Astrocyte of the cerebellum (primary cell): Measurements from ENCODE around the gene ZMYND8.

Experiments
- DNase-seq: peaks from one replicate; pipeline ENCODE4 v3.0.0-alpha.2; 2011; ENCODE audit warnings: low read depth
- H3K4me3 ChIP-seq: 2 replicates; pipeline ENCODE4 v1.5.1; 2011; ENCODE audit warnings: mild to moderate bottlenecking, low read depth, low read length, moderate library complexity
- in situ Hi-C: cut with HindIII; loops from 2 replicates; pipeline ENCODE4 v1.10.0; 2017; ENCODE audit warnings: low sequenced_read_pairs
- TF ChIP-seq, protein P1 (sequence below): IDR thresholded peaks from 2 replicates; pipeline ENCODE4 v1.5.1; 2012; ENCODE audit warnings: low read length, low read depth, moderate library complexity, mild to moderate bottlenecking; ENCODE audit errors: missing control alignments

The ZMYND8 gene

DNA sequence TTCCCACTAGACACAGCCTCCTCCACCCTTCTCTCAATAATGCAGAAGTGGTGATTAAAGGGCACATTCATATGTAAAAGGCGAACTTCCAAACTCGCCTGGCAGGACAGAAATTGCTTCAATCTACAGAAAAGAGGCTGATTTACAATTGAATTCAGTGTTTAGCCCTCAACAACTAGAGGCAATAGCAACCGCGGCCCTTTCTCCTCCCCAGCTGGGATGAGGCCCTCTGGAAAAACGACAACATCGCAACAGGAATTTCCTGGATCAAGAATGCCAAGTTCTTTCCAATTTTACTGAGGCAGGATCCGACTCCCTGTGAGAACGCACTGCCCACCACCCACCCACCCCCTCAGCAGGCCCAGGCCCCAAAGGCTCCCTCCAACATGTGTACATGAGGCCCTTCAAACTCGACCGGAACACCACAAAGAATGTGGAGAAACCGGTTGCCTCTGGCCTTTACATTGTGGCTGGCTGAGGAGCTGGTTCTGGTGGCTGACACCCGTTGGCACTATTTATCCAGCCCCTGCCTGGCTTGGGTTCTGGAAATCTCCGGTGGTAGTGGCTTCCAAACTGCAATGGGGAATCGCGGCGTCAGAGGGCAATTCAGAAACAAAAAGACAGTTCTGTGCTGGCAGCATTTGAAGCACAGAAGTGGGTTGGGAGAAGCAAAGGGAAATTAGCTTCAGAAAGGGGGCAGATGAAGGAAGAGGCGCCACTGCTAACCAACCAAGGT, 36.8 kb downstream of the ZMYND8 start:
- TF ChIP-seq, protein P1, sequence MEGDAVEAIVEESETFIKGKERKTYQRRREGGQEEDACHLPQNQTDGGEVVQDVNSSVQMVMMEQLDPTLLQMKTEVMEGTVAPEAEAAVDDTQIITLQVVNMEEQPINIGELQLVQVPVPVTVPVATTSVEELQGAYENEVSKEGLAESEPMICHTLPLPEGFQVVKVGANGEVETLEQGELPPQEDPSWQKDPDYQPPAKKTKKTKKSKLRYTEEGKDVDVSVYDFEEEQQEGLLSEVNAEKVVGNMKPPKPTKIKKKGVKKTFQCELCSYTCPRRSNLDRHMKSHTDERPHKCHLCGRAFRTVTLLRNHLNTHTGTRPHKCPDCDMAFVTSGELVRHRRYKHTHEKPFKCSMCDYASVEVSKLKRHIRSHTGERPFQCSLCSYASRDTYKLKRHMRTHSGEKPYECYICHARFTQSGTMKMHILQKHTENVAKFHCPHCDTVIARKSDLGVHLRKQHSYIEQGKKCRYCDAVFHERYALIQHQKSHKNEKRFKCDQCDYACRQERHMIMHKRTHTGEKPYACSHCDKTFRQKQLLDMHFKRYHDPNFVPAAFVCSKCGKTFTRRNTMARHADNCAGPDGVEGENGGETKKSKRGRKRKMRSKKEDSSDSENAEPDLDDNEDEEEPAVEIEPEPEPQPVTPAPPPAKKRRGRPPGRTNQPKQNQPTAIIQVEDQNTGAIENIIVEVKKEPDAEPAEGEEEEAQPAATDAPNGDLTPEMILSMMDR = no peak
- H3K4me3 ChIP-seq = no peak overlapping the region
- peak; percentile 79 for DNase-seq
- in situ Hi-C loops = loop anchor here (5.0 kb wide), 1 partner anchor 53 kb away; no protein-coding TSS in a partner anchor

DNA sequence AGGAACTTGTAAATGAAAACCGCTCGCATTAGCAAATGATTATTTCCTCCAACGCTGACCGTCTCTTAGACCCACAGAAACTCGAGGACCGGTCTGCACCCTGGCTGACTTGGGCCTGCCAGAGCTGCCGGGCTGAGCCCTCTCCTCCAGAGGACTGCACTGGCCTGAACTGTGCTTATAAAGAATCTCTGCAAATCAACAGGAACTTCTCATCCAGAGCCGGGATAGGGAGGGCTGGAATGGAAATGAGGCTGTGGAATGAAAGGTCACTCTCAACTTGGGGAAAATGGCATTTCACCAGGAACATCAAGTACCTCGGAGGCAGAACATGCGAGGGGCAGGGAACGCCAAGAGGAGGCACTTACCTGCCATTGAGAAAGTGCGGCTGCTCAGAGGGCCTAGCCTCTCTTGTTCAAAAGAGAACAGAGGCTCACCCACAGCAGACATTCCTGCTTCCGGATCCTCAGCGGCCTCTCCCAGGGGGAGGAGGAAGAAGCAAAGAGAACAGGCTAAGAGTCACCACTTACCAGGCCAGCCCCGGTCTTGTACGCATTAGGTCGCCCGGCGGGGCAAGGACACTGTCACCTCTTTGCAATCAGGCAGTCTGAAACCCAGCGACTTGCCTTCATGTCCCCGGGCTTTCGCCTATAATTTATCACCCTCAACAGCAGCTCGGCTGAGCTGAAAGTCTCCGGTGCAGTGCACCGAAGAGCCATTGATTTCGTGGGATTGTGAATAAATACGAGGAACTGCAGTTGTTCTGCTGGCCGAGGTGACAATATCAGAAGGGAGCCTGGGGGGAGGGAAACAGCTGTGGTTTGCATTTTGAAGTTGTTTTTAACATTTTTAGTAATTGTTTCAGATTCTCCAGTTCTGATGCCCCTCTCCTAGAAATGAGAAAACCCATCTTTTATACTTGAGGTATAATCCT, 37.6 kb downstream of the ZMYND8 start:
- in situ Hi-C loops = loop anchor here (5.0 kb wide), 1 partner anchor 53 kb away; no protein-coding TSS in a partner anchor
- H3K4me3 ChIP-seq = peak overlapping the region; percentile 11
- TF ChIP-seq, protein P1 = no peak
- DNase-seq = no peak

- DNase-seq = no peak
- in situ Hi-C loops = loop anchor here (5.0 kb wide), 1 partner anchor 54 kb away; no protein-coding TSS in a partner anchor
- TF ChIP-seq, protein P1 = no peak
- peak overlapping the region; percentile 11 for H3K4me3 ChIP-seq
These were observed 38.4 kb downstream of the ZMYND8 start for GRCh38 chr20:47318027-47318585.

DNA sequence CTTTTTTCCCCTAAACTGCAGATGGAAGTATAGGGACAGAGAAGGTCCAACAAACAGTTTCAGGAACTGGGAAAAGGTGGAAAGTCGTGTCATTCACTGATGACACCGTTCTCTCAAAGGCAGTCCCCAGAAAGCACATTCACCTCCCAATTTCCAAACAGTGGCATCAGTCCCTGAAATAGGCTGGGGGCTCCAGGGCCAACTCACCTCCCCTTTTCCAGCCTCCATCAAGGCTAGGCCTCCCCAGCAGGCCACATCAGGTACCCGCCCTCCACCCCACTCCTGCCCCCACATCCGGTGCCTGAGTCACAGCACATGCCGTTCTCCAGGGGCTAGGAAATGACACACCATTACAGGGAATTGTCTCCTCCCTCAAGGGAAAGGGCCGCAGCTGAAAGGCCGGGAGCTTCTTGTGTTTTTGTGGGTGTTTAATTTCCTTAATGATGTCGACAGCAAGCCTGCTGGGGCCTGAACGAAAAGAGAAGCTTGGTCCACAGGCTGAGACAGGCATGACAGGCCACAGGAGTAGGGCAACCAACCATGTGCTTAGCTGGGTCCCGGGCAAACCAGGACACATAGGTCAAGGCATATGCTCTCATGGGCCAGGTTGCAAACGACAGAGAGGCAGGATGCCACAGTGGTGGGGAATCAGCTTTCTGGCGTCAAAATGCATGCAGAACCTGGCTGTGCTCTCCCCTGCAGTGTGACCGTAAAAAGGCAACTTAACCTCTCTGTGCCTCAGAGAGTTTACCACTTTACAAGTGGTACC, 39.2 kb downstream of the ZMYND8 start:
- no peak overlapping the region for H3K4me3 ChIP-seq
- DNase-seq = peak; percentile 75
- TF ChIP-seq, protein P1 = no peak
- in situ Hi-C loops = loop anchor here (5.0 kb wide), 1 partner anchor 55 kb away; no protein-coding TSS in a partner anchor

- in situ Hi-C loops = loop anchor here (5.0 kb wide), 1 partner anchor 56 kb away; no protein-coding TSS in a partner anchor
- DNase-seq = no peak
- H3K4me3 ChIP-seq = no peak overlapping the region
- TF ChIP-seq, protein P1 = no peak
These were observed 39.7 kb downstream of the ZMYND8 start for GRCh38 chr20:47316776-47317126.
